GM19328 (cell line): ENCODE measurements around the gene EFNA5.

Source experiments
- ATAC-seq: cut with Tn5 transposase; IDR thresholded peaks from one replicate; pipeline ENCODE4 v1.9.1; 2021; ENCODE audit warnings: mild to moderate bottlenecking, moderate library complexity; ENCODE audit not compliant: unreplicated experiment

EFNA5 gene

DNA sequence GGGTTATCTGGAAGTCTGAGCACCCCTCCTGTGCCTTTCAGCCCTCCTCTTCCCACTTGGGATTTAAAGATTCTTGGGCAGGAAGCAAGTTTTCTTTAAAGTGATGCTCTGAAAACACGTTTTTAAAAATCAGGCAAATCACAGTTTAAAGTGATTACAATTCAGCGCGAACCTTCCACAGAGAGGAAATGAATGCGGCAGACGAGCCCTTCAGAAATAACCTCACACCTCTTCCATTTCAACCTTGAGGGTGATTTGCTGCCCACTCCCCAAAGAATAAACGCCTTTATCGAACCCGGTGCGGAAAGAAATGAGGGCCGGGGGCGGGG, 2.3 kb upstream of the EFNA5 start:
- no peak for ATAC-seq

- no peak for ATAC-seq
Observed at GRCh38 chr5:107672211-107673038, 1.7 kb upstream of the EFNA5 start.

DNA sequence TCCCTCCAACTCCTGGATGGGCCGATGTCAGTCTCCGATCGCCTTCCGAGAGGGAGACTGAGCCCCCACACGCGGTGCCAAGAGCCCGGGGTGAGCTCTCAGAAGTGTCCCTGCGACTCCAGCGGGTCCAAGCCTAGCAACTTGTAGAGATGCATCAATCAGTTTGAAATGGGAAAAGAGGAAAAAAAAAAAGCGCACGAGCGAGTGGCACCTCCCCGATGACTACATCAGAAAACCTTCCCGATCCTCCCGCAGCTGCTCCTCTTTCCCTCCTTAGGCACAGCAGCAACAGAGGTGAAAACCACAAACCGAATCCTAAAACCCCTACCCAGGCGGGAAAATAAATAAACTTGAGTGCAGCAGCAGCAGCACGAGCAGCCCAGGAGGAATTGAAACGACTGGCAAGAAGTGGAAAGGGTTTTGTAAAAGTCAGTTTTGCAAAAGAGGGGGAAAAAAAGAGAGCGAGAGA, 1.0 kb upstream of the EFNA5 start:
- no peak for ATAC-seq

GRCh38 chr5:107670087-107670931, 428 bp downstream of the EFNA5 start:
- no peak for ATAC-seq

- no peak for ATAC-seq
Observed at GRCh38 chr5:107669096-107670031, 1.4 kb downstream of the EFNA5 start.

- ATAC-seq, result no peak
Observed at GRCh38 chr5:107668154-107669095, 2.3 kb downstream of the EFNA5 start.

- ATAC-seq, result no peak
Observed at GRCh38 chr5:107666051-107666655, 4.6 kb downstream of the EFNA5 start.

DNA sequence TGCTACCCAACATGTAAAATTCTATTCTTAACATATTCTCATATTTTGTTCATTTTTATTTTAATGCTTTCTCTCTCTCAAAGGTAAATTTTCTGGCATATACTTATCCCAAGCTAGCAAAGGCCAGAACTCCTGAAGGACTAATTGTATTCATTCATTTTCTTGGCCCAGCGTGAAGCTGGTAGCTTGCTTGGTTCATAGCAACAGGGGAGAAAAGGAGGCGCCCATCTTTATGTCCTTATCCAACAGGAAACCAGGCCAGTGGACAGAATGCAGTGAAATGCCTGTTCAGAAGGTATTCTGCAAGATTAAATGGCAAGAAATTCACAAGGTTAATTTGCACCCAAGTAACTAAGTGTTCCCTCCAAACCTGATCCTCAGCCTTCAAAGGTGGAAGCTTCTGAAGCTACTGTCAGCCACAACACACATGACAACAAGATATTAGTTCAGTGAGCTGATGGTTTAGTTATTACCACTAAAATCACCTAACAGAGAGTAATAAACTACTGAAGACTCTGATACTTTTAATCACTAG, 5.6 kb downstream of the EFNA5 start:
- ATAC-seq, result no peak

- no peak for ATAC-seq
Observed at GRCh38 chr5:107663697-107664096, 7.0 kb downstream of the EFNA5 start.

GRCh38 chr5:107661650-107662044, 9.1 kb downstream of the EFNA5 start:
- no peak for ATAC-seq

- no peak for ATAC-seq
Observed at GRCh38 chr5:107661038-107661649, 9.6 kb downstream of the EFNA5 start.

DNA sequence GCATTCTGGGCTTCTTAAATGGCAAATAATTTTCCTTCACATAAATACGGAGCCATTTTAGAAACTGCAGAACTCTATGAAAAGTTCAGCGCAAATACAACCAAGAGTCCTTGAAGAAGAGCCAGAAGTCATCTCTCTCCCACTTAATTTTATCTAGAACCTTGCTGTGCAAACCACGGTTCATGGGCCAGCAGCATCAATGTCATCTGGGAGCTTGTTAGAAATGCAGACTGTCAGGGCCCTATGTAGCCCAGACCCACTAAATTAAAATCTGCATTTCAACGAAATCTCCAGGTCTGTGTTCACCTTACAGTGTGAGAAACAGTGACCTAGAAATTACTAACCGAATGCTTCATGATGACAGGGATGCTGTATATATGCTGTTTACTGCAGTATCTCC, 12.2 kb downstream of the EFNA5 start:
- ATAC-seq, result no peak

GRCh38 chr5:107655831-107656230, 14.9 kb downstream of the EFNA5 start:
- no peak for ATAC-seq

GRCh38 chr5:107654827-107655226, 15.9 kb downstream of the EFNA5 start:
- ATAC-seq, result no peak

GRCh38 chr5:107653685-107654084, 17.1 kb downstream of the EFNA5 start:
- ATAC-seq, result no peak

DNA sequence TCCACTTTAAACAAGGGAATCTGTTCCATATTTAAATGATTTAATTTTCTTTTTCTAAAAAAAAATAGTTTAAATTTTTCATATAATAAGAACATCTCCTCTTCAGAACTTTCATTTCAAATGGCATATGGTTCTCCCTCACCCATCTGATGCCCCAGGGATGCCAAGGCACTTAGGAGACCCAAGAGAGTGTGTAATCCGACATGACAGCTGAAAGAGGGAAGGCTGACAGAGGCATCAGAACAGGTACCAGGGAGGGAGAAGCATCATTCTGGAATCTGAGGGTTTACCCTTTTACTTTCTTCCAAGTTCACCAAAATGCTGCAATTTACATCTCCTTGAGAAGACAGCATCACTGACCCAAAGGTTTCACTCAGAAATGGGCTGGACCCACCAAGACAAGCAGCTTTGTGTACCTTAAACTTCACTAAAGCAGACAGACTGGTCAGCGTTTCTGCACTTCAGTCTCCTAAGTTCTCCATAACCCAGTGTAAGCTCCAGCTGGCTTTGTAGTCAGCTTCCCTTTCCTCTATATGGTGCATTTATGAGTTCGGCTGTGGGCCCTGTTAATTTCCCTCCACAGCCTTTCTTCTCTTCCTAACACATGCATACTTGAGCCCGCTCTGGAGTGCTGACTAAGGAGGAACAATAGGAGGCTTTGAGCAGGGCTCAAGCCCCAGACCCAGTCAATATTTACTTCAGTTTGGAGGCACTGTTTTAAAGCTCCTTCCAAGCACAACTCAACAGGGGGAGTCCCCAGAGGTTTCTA, 17.7 kb downstream of the EFNA5 start:
- no peak for ATAC-seq

- no peak for ATAC-seq
Observed at GRCh38 chr5:107652408-107652807, 18.3 kb downstream of the EFNA5 start.

DNA sequence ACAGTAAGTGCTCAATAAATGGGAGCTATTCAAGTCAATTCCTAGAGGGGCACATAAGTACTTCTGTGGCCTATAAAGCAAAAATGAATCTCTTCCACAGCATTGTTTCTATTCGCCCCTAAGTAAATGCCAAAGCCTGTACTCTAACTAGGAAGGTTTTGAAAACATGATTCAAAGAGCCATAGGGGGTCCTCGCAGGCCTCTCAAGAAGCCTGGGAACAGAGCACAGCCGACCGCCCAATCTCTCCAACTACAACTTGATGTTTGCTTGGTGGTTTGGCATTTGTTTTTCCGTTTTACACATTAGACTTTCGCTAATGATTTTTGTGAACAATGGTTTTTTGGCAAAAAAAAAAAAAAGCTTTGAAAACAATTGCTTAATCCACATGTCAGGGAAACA, 19.4 kb downstream of the EFNA5 start:
- ATAC-seq, result no peak
